Breast epithelium (tissue), 3 donors: ENCODE data around the gene DHRS1.

ENCODE experiments used
- CTCF ChIP-seq, 3 donors: fragments of 450-650 bp; IDR thresholded peaks; one replicate each; pipeline ENCODE4 v1.5.1; 2016 to 2017; ENCODE audit warnings: antibody characterized with exemption in 3 of 3, mild to moderate bottlenecking in 3 of 3, moderate library complexity in 3 of 3
- POLR2A ChIP-seq: fragments of 450-650 bp; IDR thresholded peaks from one replicate; pipeline ENCODE4 v1.6.1; 2016; ENCODE audit warnings: antibody characterized with exemption, mild to moderate bottlenecking, moderate library complexity

- no peak for TF ChIP-seq CTCF (IDR thresholded peaks at IDR 0.05)
- TF ChIP-seq POLR2A: no peak
These were observed 18.7 kb downstream of the DHRS1 start for GRCh38 chr14:24280797-24281460.
